OCI-LY1 (cell line): ENCODE data around the gene EBF3.

ENCODE experiments used
- H2AFZ ChIP-seq: fragments of 200-600 bp; sonication (generic), shearing (Covaris generic); 2 replicates; pipeline ENCODE4 v1.6.0; 2014; ENCODE audit warnings: antibody characterized with exemption, mild to moderate bottlenecking, low read length
- H3F3A ChIP-seq: fragments of 200-600 bp; sonication (generic), shearing (Covaris generic); 2 replicates; pipeline ENCODE4 v1.6.0; 2014; ENCODE audit warnings: mild to moderate bottlenecking, antibody characterized with exemption, low read length, moderate library complexity; ENCODE audit not compliant: insufficient read depth
- H3K27ac ChIP-seq: fragments of 200-600 bp; sonication (generic); 2 replicates; pipeline ENCODE4 v1.5.1; 2014; ENCODE audit warnings: low read length, mixed run types, mild to moderate bottlenecking, low read depth; ENCODE audit not compliant: poor library complexity, severe bottlenecking
- H3K27me3 ChIP-seq: fragments of 200-600 bp; sonication (generic); 2 replicates; pipeline ENCODE4 v1.6.0; 2014; ENCODE audit warnings: antibody characterized with exemption, mild to moderate bottlenecking, low read length, moderate library complexity; ENCODE audit not compliant: insufficient read depth
- H3K36me3 ChIP-seq: fragments of 200-600 bp; sonication (generic); 2 replicates; pipeline ENCODE4 v1.6.1; 2014; ENCODE audit warnings: mild to moderate bottlenecking, antibody characterized with exemption, low read length, moderate library complexity, mixed read lengths; ENCODE audit not compliant: insufficient read depth
- H3K4me1 ChIP-seq: fragments of 200-600 bp; sonication (generic); 2 replicates; pipeline ENCODE4 v1.5.1; 2014; ENCODE audit warnings: mild to moderate bottlenecking, low read length, moderate library complexity; ENCODE audit not compliant: insufficient read depth, severe bottlenecking
- H3K4me2 ChIP-seq: fragments of 200-600 bp; sonication (generic), shearing (Covaris generic); 2 replicates; pipeline ENCODE4 v1.6.1; 2014; ENCODE audit warnings: low read length
- H3K4me3 ChIP-seq: fragments of 200-600 bp; sonication (generic); 2 replicates; pipeline ENCODE4 v1.5.1; 2014; ENCODE audit warnings: low read length, low read depth, mild to moderate bottlenecking, mixed read lengths; ENCODE audit not compliant: poor library complexity, severe bottlenecking
- H3K79me2 ChIP-seq: fragments of 200-600 bp; shearing (Covaris generic); 2 replicates; pipeline ENCODE4 v1.6.1; 2016; ENCODE audit warnings: mixed run types, low read length, mixed read lengths; ENCODE audit not compliant: insufficient read depth
- H3K9ac ChIP-seq: fragments of 200-600 bp; sonication (generic), shearing (Covaris generic); 2 replicates; pipeline ENCODE4 v1.6.1; 2014; ENCODE audit warnings: mild to moderate bottlenecking, low read length, mixed read lengths
- H3K9me2 ChIP-seq: fragments of 200-600 bp; sonication (generic), shearing (Covaris generic); 2 replicates; pipeline ENCODE4 v1.6.1; 2014; ENCODE audit warnings: low read depth, mild to moderate bottlenecking, low read length, mixed read lengths
- H3K9me3 ChIP-seq: fragments of 200-600 bp; shearing (Covaris generic); 2 replicates; pipeline ENCODE4 v1.6.1; 2014; ENCODE audit warnings: low read length, mixed read lengths
- H4K20me1 ChIP-seq: fragments of 200-600 bp; sonication (generic), shearing (Covaris generic); 2 replicates; pipeline ENCODE4 v1.6.0; 2016; ENCODE audit warnings: mild to moderate bottlenecking, low read length; ENCODE audit not compliant: insufficient read depth
- CTCF ChIP-seq: fragments of 200-600 bp; sonication (generic), shearing (Covaris generic); IDR thresholded peaks from 2 replicates; pipeline ENCODE4 v1.5.1; 2017; ENCODE audit warnings: mild to moderate bottlenecking, antibody characterized with exemption, low read length, moderate library complexity, mixed read lengths
- EZH2 ChIP-seq: fragments of 200-600 bp; sonication (generic), shearing (Covaris generic); IDR thresholded peaks from 2 replicates; pipeline ENCODE4 v1.8.0; 2017; ENCODE audit warnings: borderline replicate concordance, mixed run types, mild to moderate bottlenecking, antibody characterized with exemption, low read length, moderate library complexity, mixed read lengths

EBF3 gene

GRCh38 chr10:129936266-129936922 lies 27.7 kb downstream of the EBF3 start:
- Histone ChIP-seq H3K9me3 (no peaks in the 10 kb centered on the region), H3K4me1 (no peaks in the 10 kb centered on the region), H4K20me1 (no peaks in the 10 kb centered on the region), H3F3A (no peaks in the 10 kb centered on the region), H3K4me2 (no peak overlapping the region), H2AFZ (no peak overlapping the region), H3K27ac (no peak overlapping the region), H3K9me2 (no peaks in the 10 kb centered on the region), H3K4me3 (no peak overlapping the region), H3K9ac (no peak overlapping the region), H3K27me3 (no peaks in the 10 kb centered on the region), H3K36me3 (no peaks in the 10 kb centered on the region), H3K79me2 (no peaks in the 10 kb centered on the region)
- TF ChIP-seq EZH2 = no peak
- TF ChIP-seq CTCF = no peak

- Histone ChIP-seq H3K4me3 (no peak overlapping the region), H3K4me1 (no peaks in the 10 kb centered on the region), H3K36me3 (no peaks in the 10 kb centered on the region), H3K79me2 (no peaks in the 10 kb centered on the region), H3K27ac (no peak overlapping the region), H3K9ac (no peak overlapping the region), H3K9me2 (no peaks in the 10 kb centered on the region), H3K27me3 (no peaks in the 10 kb centered on the region), H3K4me2 (no peak overlapping the region), H4K20me1 (no peaks in the 10 kb centered on the region), H2AFZ (no peak overlapping the region), H3K9me3 (no peaks in the 10 kb centered on the region), H3F3A (no peaks in the 10 kb centered on the region)
- TF ChIP-seq EZH2 (no peak), CTCF (no peak)
Observed at GRCh38 chr10:129935867-129936152, 28.3 kb downstream of the EBF3 start.

- no peak overlapping the region for H3K4me3 ChIP-seq
- H3K9ac ChIP-seq = no peak overlapping the region
- no peaks in the 10 kb centered on the region for H3K9me3 ChIP-seq
- no peaks in the 10 kb centered on the region for H3K9me2 ChIP-seq
- H3K4me2 ChIP-seq = no peak overlapping the region
- no peaks in the 10 kb centered on the region for H3K4me1 ChIP-seq
- H3K36me3 ChIP-seq = no peaks in the 10 kb centered on the region
- no peak for TF ChIP-seq EZH2
- TF ChIP-seq CTCF = no peak
- H3K27me3 ChIP-seq = no peaks in the 10 kb centered on the region
- no peaks in the 10 kb centered on the region for H3K79me2 ChIP-seq
- H3F3A ChIP-seq = no peaks in the 10 kb centered on the region
- no peaks in the 10 kb centered on the region for H4K20me1 ChIP-seq
- no peak overlapping the region for H2AFZ ChIP-seq
- no peak overlapping the region for H3K27ac ChIP-seq
Observed at GRCh38 chr10:129935102-129935866, 28.8 kb downstream of the EBF3 start.
